Mesothelial cell of epicardium (in vitro differentiated cells): ENCODE results near the gene FAM114A2. TPM values are rescaled to one million over a fixed set of nuclear protein-coding genes. Genes with fewer than 3 reads are reported as not detected.
"Not testable (repeated sequence)": the region's sequence is repeated elsewhere in the genome, so short reads cannot be mapped to it uniquely, and the experiment has no call there.

Source experiments
- DNase-seq, 2 experiments: peaks; one replicate each; pipeline ENCODE4 v3.0.0; 2021; ENCODE audit warnings: low spot score in 2 of 2; ENCODE audit not compliant: unreplicated experiment in 2 of 2
- H3K27ac Mint-ChIP-seq: 2 replicates; pipeline ENCODE4 v1.8.0; 2021; ENCODE audit warnings: mixed read lengths
- H3K27me3 Mint-ChIP-seq: 2 replicates; pipeline ENCODE4 v1.8.0; 2021; ENCODE audit warnings: low read depth, mixed read lengths
- H3K36me3 Mint-ChIP-seq: 2 replicates; pipeline ENCODE4 v1.8.0; 2021; ENCODE audit warnings: mixed read lengths
- H3K4me1 Mint-ChIP-seq: 2 replicates; pipeline ENCODE4 v1.8.0; 2021; ENCODE audit warnings: mixed read lengths
- H3K4me3 Mint-ChIP-seq: 2 replicates; pipeline ENCODE4 v1.8.0; 2021; ENCODE audit warnings: mild to moderate bottlenecking, moderate library complexity, mixed read lengths
- H3K9me3 Mint-ChIP-seq: 2 replicates; pipeline ENCODE4 v1.8.0; 2021; ENCODE audit warnings: mixed read lengths
- total RNA-seq: library from RNA; stranded (reverse); gene quantifications from 3 replicates; pipeline ENCODE4 v1.2.1, GENCODE V29; 2021
- TF ChIP-seq, protein P1 (sequence below): fragments of 200-600 bp; sonication (generic); IDR thresholded peaks from one replicate; pipeline ENCODE4 v1.5.0; 2021; ENCODE audit warnings: antibody characterized with exemption; ENCODE audit not compliant: unreplicated experiment

FAM114A2 gene
- total RNA-seq, 1 donor from 2014 or later: 29.2 TPM

DNA sequence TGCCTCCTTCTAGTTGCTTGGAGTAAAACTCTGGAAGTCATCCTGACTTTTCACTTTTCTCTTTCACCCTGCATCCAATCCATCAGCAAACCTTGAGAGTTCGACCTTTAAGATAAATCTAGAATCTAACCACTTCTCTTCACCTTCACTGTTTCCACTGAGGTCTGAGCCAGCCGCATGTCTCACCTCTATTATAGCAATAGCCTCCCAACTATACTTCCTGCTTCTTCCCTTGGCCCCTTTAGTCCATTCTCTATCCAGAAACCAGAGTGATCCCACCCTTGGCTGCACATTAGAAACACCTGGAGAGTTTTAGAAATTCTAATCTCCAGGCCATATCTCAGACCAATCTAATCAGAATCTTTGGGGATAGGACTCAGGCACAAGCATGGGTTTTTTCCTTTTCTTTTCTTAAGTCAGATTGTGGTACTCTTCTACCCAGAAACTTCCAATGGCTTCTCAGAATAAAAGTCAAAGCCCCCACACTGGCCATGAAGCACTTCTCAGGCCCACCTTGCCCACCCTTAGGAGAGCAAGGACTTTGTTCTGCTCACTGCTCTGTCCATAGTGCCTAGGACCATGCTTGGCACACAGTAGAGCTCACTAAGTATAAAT lies 33.2 kb upstream of the FAM114A2 start:
- H3K9me3 Mint-ChIP-seq: peaks cover 10% of the 10 kb centered on the region
- peaks cover 2% of the 10 kb centered on the region for H3K36me3 Mint-ChIP-seq
- TF ChIP-seq, protein P1, sequence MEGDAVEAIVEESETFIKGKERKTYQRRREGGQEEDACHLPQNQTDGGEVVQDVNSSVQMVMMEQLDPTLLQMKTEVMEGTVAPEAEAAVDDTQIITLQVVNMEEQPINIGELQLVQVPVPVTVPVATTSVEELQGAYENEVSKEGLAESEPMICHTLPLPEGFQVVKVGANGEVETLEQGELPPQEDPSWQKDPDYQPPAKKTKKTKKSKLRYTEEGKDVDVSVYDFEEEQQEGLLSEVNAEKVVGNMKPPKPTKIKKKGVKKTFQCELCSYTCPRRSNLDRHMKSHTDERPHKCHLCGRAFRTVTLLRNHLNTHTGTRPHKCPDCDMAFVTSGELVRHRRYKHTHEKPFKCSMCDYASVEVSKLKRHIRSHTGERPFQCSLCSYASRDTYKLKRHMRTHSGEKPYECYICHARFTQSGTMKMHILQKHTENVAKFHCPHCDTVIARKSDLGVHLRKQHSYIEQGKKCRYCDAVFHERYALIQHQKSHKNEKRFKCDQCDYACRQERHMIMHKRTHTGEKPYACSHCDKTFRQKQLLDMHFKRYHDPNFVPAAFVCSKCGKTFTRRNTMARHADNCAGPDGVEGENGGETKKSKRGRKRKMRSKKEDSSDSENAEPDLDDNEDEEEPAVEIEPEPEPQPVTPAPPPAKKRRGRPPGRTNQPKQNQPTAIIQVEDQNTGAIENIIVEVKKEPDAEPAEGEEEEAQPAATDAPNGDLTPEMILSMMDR: no peak
- peaks cover 14% of the 10 kb centered on the region for H3K27me3 Mint-ChIP-seq
- no peaks in the 10 kb centered on the region for H3K4me1 Mint-ChIP-seq
- no peak overlapping the region for H3K27ac Mint-ChIP-seq
- no peak overlapping the region for H3K4me3 Mint-ChIP-seq
- DNase-seq: no peak

DNA sequence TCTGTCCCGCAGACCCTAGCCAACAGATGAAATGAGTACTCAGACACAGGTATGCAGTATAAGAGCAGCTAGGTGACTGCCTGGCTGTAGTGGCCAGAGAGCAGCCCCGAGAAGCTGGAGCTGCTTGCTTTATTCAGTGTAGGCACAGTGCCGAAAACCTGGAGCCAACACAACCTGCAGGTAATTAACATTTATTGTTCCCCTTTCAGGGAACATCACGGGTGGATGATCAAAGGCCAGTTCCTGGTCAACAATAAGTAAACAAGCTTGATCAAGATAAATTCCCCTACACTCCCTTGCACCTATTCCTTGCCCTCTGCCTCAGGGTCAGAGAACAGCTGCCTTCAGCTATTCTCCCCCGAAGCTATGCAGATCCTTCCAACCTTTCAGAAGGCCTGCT lies 31.1 kb upstream of the FAM114A2 start:
- H3K4me1 Mint-ChIP-seq, H3K36me3 Mint-ChIP-seq, H3K27ac Mint-ChIP-seq, DNase-seq, H3K4me3 Mint-ChIP-seq: not testable (repeated sequence)
- Mint-ChIP-seq H3K27me3 (peaks cover 10% of the 10 kb centered on the region), H3K9me3 (peaks cover 11% of the 10 kb centered on the region)

DNA sequence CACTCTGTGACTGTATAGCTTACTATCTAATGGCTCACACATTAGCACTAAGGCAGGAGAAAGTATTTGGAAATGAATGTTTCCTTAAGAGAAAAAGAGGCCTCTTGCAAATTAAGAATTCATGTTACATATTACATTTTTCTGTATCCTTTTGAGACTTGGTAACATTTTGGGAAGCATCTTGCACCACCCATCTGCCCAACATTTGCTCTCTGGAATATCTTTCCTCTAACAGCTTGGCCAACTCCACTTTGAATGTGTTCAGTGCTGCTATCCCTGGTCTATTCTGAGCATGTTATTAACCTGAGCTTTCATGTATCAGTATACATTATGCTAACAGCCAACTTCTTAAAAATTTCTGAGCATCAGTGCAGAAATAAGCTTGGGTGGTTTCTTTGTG lies 27.3 kb upstream of the FAM114A2 start:
- no peak for DNase-seq
- Mint-ChIP-seq H3K9me3 (peaks cover 15% of the 10 kb centered on the region), H3K27me3 (no peaks in the 10 kb centered on the region), H3K4me3 (no peak overlapping the region), H3K27ac (no peak overlapping the region), H3K4me1 (no peaks in the 10 kb centered on the region), H3K36me3 (peaks cover 7% of the 10 kb centered on the region)
- TF ChIP-seq, protein P1: no peak

DNA sequence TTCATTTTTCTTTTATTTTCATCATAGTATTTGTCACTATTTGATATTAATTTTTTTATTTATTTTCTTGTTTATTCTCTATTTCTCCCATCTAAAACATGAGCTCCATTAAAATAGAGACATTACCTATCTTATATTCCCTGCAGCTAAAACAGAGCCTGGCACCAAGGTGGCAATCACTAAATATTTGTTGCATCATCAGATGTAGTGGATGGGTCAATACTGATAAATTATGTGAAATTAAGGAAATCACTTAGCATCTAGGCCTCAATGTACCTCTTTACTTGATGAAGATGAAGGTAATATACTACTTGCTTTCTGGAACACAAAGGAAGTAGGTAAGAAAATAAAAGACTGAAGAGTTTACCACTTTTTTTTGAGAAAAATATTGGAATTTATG lies 24.7 kb upstream of the FAM114A2 start:
- TF ChIP-seq, protein P1: no peak
- Mint-ChIP-seq H3K4me3 (no peak overlapping the region), H3K36me3 (peaks cover 6% of the 10 kb centered on the region), H3K27me3 (no peaks in the 10 kb centered on the region), H3K4me1 (peaks cover 3% of the 10 kb centered on the region), H3K9me3 (peaks cover 5% of the 10 kb centered on the region), H3K27ac (no peak overlapping the region)
- DNase-seq: no peak

DNA sequence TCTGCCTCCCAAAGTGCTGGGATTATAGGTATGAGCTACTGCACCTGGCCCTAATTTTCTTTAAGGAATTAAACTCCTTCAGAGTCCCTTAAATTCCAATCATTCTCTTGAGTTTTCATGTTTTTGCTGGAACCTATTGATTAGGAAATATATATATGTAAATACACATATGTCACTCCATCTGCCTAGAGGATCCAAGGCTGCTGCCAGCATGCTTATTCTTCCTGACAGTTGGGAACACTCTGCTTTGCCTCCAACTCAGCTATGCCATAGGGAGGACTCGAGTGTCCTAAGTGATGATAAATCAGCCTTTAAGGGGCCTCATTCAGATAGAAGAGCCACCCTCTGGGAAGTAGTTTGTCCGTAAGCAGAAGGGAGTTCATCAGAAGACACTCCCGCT lies 21.9 kb upstream of the FAM114A2 start:
- TF ChIP-seq, protein P1: no peak
- DNase-seq: no peak
- H3K9me3 Mint-ChIP-seq: peaks cover 5% of the 10 kb centered on the region
- H3K27ac Mint-ChIP-seq: no peak overlapping the region
- H3K36me3 Mint-ChIP-seq: peaks cover 6% of the 10 kb centered on the region
- peaks cover 4% of the 10 kb centered on the region for H3K4me1 Mint-ChIP-seq
- no peaks in the 10 kb centered on the region for H3K27me3 Mint-ChIP-seq
- H3K4me3 Mint-ChIP-seq: no peak overlapping the region

DNA sequence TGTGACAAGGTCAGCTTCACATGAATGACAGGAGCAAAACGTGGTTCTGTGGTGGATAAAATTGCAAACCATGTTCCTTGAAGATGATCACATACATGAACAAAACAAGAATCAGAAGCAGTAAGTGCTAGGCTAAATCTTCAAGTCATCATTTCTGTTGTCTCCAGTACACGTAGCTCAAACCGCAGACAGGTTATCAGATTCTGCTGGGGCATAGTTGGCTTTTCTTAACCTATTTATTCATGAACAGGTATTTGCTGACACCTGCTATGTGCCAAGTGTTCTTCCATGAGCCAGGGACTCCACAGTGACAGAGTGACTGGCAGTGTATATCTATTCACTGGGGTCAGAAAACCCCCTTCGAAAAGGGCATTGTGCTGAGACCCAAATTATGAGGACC lies 20.9 kb upstream of the FAM114A2 start:
- DNase-seq: no peak
- Mint-ChIP-seq H3K9me3 (peaks cover 2% of the 10 kb centered on the region), H3K4me1 (peaks cover 4% of the 10 kb centered on the region), H3K4me3 (no peak overlapping the region), H3K27me3 (no peaks in the 10 kb centered on the region), H3K27ac (no peak overlapping the region), H3K36me3 (peaks cover 7% of the 10 kb centered on the region)
- TF ChIP-seq, protein P1: no peak
